ENCODE measurements around the gene MRGPRE. TPM values are rescaled to one million over a fixed set of nuclear protein-coding genes. Genes with fewer than 3 reads are reported as not detected.

The MRGPRE gene
- total RNA-seq, 1 donor from 2014 or later: not detected

GRCh38 chr11:3245071-3245470 is 12.9 kb upstream of the MRGPRE start:
- intact Hi-C loops (cut with DNase I): no loop called here
- no peak for TF ChIP-seq CTCF (IDR thresholded peaks at IDR 0.05)
- H3K27me3 ChIP-seq: no peaks in the 10 kb centered on the region
- no peak for ATAC-seq
- H3K4me1 ChIP-seq: no peaks in the 10 kb centered on the region
- H3K36me3 ChIP-seq: no peaks in the 10 kb centered on the region
- no peaks in the 10 kb centered on the region for H3K9me3 ChIP-seq
- no peak for DNase-seq
- no peak overlapping the region for H3K27ac ChIP-seq
- H3K4me3 ChIP-seq: no peak overlapping the region

DNA sequence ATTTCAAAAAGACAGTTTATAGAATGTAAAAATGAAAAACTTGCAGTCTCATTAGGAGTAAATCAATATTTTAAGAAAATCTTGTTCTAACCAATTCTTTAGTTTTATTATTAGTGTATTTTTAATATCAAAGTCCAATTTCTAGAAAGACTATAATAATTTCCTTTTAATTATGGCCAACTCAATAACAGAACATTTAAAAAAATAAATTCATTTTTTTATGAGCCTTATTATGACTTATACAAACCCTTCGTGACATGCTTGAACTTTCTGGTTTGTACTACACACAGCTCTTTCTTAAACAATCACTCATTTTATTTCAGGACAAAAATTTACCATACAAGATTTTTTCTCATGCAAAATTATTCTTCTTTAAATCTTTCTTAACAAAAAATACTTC is 11.7 kb upstream of the MRGPRE start:
- no peaks in the 10 kb centered on the region for H3K9me3 ChIP-seq
- intact Hi-C loops (cut with DNase I): no loop called here
- H3K36me3 ChIP-seq: no peaks in the 10 kb centered on the region
- H3K27ac ChIP-seq: no peak overlapping the region
- H3K4me3 ChIP-seq: no peak overlapping the region
- ATAC-seq: no peak
- H3K27me3 ChIP-seq: no peaks in the 10 kb centered on the region
- DNase-seq: no peak
- TF ChIP-seq CTCF (IDR thresholded peaks at IDR 0.05): no peak
- H3K4me1 ChIP-seq: no peaks in the 10 kb centered on the region

DNA sequence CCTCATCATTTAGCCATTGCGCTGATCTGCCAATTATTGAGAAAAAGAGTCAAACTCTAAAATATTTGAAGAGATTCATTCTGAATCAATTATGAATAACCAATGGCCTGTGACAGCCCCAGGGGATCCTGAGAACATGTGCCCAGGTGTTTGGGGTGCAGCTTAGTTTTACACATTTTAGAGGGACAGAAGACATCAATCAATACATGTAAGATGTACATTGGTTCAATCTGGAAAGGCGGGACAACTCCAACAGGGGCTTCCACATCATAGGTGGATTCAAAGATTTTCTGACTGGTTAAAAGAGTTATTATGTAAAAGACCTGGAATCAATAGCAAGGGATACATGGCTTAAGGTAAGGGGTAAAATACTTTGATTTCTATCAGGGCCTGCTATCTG is 4.9 kb upstream of the MRGPRE start:
- H3K36me3 ChIP-seq: no peaks in the 10 kb centered on the region
- ATAC-seq: no peak
- intact Hi-C loops (cut with DNase I): no loop called here
- H3K27me3 ChIP-seq: no peaks in the 10 kb centered on the region
- no peak overlapping the region for H3K27ac ChIP-seq
- no peak for DNase-seq
- TF ChIP-seq CTCF (IDR thresholded peaks at IDR 0.05): no peak
- no peak overlapping the region for H3K4me3 ChIP-seq
- H3K9me3 ChIP-seq: no peaks in the 10 kb centered on the region
- H3K4me1 ChIP-seq: no peaks in the 10 kb centered on the region

DNA sequence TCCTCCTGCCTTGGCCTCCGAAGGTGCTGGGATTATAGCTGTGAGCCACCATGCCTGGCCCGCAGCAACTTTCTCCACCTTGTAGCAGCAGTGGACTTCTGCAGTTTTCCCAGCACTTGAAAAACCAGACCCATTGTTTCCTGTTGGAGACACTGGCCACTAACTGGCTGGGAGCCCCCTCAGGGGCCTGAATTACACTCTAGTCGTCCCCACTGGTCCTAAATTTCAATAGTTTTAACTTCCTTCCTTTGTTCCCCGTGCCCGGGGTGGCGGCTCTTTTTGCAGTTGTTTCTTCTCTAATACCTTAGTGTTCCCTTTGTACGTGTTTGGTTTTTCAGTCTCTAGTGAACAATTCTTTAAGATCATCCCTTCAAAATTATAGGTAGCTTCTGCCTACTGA is 2.6 kb upstream of the MRGPRE start:
- DNase-seq: no peak
- Histone ChIP-seq H3K9me3 (no peaks in the 10 kb centered on the region), H3K4me3 (no peak overlapping the region), H3K27me3 (peaks cover 8% of the 10 kb centered on the region), H3K4me1 (no peaks in the 10 kb centered on the region), H3K27ac (no peak overlapping the region), H3K36me3 (no peaks in the 10 kb centered on the region)
- TF ChIP-seq CTCF (IDR thresholded peaks at IDR 0.05): no peak
- no peak for ATAC-seq
- intact Hi-C loops (cut with DNase I): no loop called here

DNA sequence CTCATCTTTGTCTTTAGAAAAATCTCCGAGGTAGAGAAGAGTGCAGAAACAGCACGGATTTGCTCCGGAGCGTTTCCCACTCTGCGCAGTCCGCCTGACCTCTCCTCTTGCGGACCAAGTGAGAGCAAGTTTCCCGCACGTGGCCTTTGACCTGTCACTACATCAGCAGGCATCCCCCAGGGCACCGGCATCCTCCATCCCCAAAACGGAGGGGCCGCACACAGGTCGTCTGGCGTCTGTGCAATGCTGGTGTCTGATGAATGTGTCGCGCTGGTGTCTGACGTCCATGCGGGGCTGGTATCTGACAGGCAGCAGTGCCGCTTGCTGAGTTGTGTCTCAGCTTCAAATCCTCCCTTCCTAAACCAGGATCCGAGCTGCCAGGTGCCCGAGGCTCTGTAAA is 739 bp upstream of the MRGPRE start:
- ATAC-seq: no peak
- H3K27ac ChIP-seq: no peak overlapping the region
- H3K4me3 ChIP-seq: no peak overlapping the region
- intact Hi-C loops (cut with DNase I): no loop called here
- H3K27me3 ChIP-seq: peaks cover 20% of the 10 kb centered on the region
- H3K4me1 ChIP-seq: no peaks in the 10 kb centered on the region
- H3K9me3 ChIP-seq: no peaks in the 10 kb centered on the region
- DNase-seq: no peak
- H3K36me3 ChIP-seq: no peaks in the 10 kb centered on the region
- no peak for TF ChIP-seq CTCF (IDR thresholded peaks at IDR 0.05)

DNA sequence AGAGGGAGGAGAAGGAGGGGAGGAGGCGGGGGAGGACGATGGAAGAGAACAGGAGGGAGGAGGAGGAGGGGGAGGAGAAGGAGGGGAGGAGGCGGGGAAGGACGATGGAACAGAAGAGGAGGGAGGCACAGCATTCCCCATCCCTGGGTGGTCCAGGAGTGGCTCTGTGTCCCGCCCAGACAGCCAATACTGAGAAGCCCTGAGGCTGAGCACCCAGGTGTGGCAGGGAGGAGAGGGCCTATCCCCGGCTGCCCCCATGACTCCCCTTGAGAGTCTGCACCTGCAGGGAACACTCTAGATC is 717 bp downstream of the MRGPRE start:
- intact Hi-C loops (cut with DNase I): no loop called here
- no peak for TF ChIP-seq CTCF (IDR thresholded peaks at IDR 0.05)
- no peak overlapping the region for H3K27ac ChIP-seq
- no peaks in the 10 kb centered on the region for H3K4me1 ChIP-seq
- no peak for ATAC-seq
- H3K27me3 ChIP-seq: peaks cover 23% of the 10 kb centered on the region
- DNase-seq: no peak
- H3K36me3 ChIP-seq: no peaks in the 10 kb centered on the region
- H3K4me3 ChIP-seq: no peak overlapping the region
- H3K9me3 ChIP-seq: no peaks in the 10 kb centered on the region
